WERI-Rb-1 (cell line): ENCODE measurements around the gene CLSTN3.

Source experiments
- DNase-seq: peaks from one replicate; pipeline ENCODE4 v3.0.0-alpha.2; 2020
- H3K27ac ChIP-seq: fragments of 250-450 bp; sonication (Bioruptor Pico); 2 replicates; pipeline ENCODE4 v1.5.1; 2020; ENCODE audit warnings: mild to moderate bottlenecking, moderate library complexity
- H3K27me3 ChIP-seq: fragments of 250-450 bp; sonication (Bioruptor Pico); 2 replicates; pipeline ENCODE4 v1.5.1; 2021; ENCODE audit warnings: mild to moderate bottlenecking, low read depth, moderate library complexity; ENCODE audit not compliant: insufficient read depth, severe bottlenecking
- H3K36me3 ChIP-seq: fragments of 250-450 bp; sonication (Bioruptor Pico); 2 replicates; pipeline ENCODE4 v1.5.1; 2020; ENCODE audit warnings: mild to moderate bottlenecking, moderate library complexity
- H3K4me3 ChIP-seq: 2 replicates; pipeline ENCODE4 v1.5.1; 2011; ENCODE audit warnings: low read depth, mild to moderate bottlenecking, control low read depth, low read length
- H3K9me3 ChIP-seq: fragments of 250-450 bp; sonication (Bioruptor Pico); 2 replicates; pipeline ENCODE4 v1.5.1; 2021; ENCODE audit warnings: mild to moderate bottlenecking, moderate library complexity; ENCODE audit not compliant: severe bottlenecking
- TF ChIP-seq, protein P1 (sequence below): IDR thresholded peaks from 2 replicates; pipeline ENCODE4 v1.5.1; 2011; ENCODE audit warnings: low read depth, mild to moderate bottlenecking, control low read depth, inconsistent platforms, low read length

CLSTN3 gene

DNA sequence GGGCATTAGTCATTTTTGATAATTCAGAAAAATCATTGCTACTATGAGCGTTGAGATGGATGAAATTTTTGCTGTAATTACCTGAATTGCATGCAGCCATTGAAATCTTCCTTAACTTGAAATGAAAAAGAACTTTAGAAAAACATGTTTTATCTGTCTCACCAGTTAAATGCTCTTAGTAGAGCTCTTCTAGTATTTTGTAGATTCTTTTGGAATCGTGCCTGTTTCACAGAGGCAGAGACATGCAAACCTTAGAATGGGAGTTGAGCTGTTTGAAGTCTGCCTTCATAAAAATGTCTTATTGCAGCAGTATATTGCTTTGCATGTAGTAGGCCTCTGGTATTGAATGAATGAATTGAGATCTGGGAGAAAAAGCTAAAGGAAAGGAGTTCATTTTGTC, 63.5 kb downstream of the CLSTN3 start:
- H3K36me3 ChIP-seq: peaks cover 42% of the 10 kb centered on the region
- no peak overlapping the region for H3K4me3 ChIP-seq
- no peaks in the 10 kb centered on the region for H3K27me3 ChIP-seq
- H3K9me3 ChIP-seq: no peaks in the 10 kb centered on the region
- no peak overlapping the region for H3K27ac ChIP-seq
- no peak for DNase-seq
- TF ChIP-seq, protein P1, sequence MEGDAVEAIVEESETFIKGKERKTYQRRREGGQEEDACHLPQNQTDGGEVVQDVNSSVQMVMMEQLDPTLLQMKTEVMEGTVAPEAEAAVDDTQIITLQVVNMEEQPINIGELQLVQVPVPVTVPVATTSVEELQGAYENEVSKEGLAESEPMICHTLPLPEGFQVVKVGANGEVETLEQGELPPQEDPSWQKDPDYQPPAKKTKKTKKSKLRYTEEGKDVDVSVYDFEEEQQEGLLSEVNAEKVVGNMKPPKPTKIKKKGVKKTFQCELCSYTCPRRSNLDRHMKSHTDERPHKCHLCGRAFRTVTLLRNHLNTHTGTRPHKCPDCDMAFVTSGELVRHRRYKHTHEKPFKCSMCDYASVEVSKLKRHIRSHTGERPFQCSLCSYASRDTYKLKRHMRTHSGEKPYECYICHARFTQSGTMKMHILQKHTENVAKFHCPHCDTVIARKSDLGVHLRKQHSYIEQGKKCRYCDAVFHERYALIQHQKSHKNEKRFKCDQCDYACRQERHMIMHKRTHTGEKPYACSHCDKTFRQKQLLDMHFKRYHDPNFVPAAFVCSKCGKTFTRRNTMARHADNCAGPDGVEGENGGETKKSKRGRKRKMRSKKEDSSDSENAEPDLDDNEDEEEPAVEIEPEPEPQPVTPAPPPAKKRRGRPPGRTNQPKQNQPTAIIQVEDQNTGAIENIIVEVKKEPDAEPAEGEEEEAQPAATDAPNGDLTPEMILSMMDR: no peak

DNA sequence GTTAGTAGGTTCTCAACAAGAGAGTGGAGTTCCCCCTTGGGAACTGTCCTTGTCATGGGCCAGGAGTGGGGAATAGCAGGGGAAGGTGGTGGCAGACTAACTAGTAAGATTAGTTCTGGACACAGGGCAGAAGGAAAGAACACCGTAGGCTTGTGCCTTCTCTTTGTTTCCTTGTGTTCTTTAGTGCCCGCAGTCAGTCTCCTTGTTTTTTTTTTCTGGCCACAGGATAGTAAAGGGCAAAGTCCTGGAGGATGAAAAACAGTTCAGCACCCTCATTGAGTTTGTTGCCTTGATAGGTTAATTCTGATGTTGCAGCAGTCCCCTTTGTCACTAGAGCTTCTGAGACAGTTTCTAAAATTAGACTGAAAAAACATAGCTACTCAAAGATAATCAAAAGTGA, 67.7 kb downstream of the CLSTN3 start:
- Histone ChIP-seq H3K36me3 (peaks cover 43% of the 10 kb centered on the region), H3K4me3 (no peak overlapping the region), H3K9me3 (no peaks in the 10 kb centered on the region), H3K27ac (no peak overlapping the region), H3K27me3 (no peaks in the 10 kb centered on the region)
- TF ChIP-seq, protein P1: no peak
- DNase-seq: no peak

DNA sequence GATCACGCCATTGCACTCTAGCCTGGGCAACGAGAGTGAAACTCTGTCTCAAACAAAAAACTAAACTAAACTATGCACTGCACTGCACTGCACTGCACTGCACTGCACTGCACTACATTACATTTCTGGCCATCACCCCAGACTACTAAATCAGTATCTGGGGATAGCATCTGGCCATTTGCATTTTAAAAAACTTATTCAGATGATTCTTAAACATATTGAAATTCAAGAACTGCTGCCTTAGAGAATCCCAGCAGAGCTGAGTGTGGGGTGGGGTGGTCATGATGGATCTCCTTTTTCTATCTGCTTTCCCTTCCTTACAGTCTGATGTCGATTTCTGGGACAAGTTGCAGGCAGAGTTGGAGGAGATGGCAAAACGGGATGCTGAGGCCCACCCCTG, 72.9 kb downstream of the CLSTN3 start:
- peaks cover 60% of the 10 kb centered on the region for H3K36me3 ChIP-seq
- DNase-seq: no peak
- TF ChIP-seq, protein P1: no peak
- H3K9me3 ChIP-seq: no peaks in the 10 kb centered on the region
- no peak overlapping the region for H3K27ac ChIP-seq
- no peak overlapping the region for H3K4me3 ChIP-seq
- H3K27me3 ChIP-seq: no peaks in the 10 kb centered on the region

DNA sequence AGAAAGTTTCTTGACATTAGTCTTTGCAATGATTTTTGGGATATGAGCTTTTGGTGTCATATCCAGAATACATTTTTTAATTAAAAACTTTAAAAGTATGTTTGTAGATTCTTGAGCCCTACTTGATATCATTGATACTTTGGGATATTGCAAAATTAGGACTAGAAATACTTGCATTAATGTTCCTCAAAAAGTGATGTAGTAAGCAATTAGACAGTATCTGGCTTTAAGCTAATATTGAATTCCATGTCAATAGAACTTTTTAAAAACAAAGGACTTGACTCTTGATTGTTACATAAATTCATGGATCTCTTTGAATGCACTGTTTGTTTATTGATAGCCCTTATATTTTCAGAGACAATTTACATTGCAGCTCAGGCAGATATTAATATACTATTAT, 74.9 kb downstream of the CLSTN3 start:
- TF ChIP-seq, protein P1: no peak
- no peak for DNase-seq
- H3K36me3 ChIP-seq: peaks cover 68% of the 10 kb centered on the region
- no peak overlapping the region for H3K27ac ChIP-seq
- H3K4me3 ChIP-seq: no peak overlapping the region
- no peaks in the 10 kb centered on the region for H3K27me3 ChIP-seq
- no peaks in the 10 kb centered on the region for H3K9me3 ChIP-seq

DNA sequence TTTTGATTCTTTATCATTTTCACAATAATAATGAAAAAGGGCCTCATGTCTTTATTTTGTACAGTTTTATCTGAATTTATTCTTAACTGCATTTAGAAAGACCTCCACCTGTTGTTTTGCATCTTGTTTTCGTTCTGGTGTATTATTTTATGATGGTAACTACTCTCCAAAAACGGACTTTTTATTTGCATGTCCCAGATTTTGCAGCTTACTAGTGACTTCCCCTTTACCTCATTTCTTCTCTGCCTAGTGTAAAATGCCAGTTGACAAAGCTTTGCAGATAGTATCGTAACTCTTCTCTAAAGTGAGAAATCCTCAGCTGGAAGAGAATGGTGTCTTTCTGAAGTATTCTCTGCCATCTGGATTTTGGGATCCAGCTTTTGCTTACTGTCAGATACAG, 76.5 kb downstream of the CLSTN3 start:
- H3K27ac ChIP-seq: no peak overlapping the region
- peaks cover 72% of the 10 kb centered on the region for H3K36me3 ChIP-seq
- H3K4me3 ChIP-seq: no peak overlapping the region
- TF ChIP-seq, protein P1: no peak
- no peaks in the 10 kb centered on the region for H3K27me3 ChIP-seq
- no peaks in the 10 kb centered on the region for H3K9me3 ChIP-seq
- DNase-seq: no peak

DNA sequence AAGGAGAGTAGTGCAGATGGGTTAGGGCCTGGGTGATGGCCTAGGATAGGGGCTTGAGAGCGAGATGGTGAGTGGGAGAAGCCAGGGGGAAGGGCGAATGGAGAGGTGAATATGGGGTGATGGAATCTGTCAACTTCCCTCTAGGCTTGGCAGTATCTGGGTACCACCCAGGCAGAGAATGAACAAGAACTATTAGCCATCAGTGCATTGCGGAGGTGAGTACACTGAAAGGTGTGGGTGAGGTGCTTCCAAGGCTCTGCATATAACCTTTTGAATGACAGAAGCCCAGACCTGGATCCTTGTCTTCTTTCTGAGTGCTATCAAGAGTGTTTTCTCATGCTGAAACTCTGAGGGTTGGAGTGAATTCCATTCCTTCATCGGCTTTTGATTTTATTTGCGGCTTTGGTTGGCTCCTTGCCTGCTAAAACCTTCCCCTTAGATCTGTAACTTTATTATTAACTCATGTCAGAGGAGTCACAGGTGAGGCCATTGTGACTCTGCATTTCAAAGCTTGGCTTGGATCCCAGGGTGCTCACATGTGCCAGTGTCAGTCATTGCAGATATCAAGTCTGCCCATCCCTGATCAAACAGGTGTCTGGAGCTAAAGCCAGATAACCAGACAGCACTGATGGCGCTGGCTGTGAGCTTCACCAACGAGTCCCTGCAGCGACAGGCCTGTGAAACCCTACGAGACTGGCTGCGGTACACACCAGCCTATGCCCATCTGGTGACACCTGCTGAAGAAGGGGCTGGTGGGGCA, 77.9 kb downstream of the CLSTN3 start:
- Histone ChIP-seq H3K9me3 (no peaks in the 10 kb centered on the region), H3K27me3 (no peaks in the 10 kb centered on the region), H3K4me3 (no peak overlapping the region), H3K36me3 (peaks cover 60% of the 10 kb centered on the region), H3K27ac (no peak overlapping the region)
- no peak for DNase-seq
- TF ChIP-seq, protein P1: no peak
